ENCODE data around the gene ENTPD8. TPM values are rescaled to one million over a fixed set of nuclear protein-coding genes. Genes with fewer than 3 reads are reported as not detected.

ENTPD8 gene
- total and polyA plus RNA-seq, 10 of the 15 experiments (the other 5 are each of a cell fraction or from before 2014, with no cell fraction given) = not detected

- TF ChIP-seq, protein P1, sequence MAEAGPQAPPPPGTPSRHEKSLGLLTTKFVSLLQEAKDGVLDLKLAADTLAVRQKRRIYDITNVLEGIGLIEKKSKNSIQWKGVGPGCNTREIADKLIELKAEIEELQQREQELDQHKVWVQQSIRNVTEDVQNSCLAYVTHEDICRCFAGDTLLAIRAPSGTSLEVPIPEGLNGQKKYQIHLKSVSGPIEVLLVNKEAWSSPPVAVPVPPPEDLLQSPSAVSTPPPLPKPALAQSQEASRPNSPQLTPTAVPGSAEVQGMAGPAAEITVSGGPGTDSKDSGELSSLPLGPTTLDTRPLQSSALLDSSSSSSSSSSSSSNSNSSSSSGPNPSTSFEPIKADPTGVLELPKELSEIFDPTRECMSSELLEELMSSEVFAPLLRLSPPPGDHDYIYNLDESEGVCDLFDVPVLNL (IDR thresholded peaks at IDR 0.05; ENCODE audit: low read depth, low read length) = no peak
- no peak for TF ChIP-seq FOS (IDR thresholded peaks at IDR 0.05; ENCODE audit: borderline replicate concordance, extremely low read depth, insufficient read length)
- no peak for TF ChIP-seq CHD4 (IDR thresholded peaks at IDR 0.05)
- TF ChIP-seq CBFB (IDR thresholded peaks at IDR 0.05; ENCODE audit: low read depth) = no peak
- TF ChIP-seq, protein P2, sequence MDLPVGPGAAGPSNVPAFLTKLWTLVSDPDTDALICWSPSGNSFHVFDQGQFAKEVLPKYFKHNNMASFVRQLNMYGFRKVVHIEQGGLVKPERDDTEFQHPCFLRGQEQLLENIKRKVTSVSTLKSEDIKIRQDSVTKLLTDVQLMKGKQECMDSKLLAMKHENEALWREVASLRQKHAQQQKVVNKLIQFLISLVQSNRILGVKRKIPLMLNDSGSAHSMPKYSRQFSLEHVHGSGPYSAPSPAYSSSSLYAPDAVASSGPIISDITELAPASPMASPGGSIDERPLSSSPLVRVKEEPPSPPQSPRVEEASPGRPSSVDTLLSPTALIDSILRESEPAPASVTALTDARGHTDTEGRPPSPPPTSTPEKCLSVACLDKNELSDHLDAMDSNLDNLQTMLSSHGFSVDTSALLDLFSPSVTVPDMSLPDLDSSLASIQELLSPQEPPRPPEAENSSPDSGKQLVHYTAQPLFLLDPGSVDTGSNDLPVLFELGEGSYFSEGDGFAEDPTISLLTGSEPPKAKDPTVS (IDR thresholded peaks at IDR 0.05; ENCODE audit: low read depth, low read length) = no peak
- TF ChIP-seq NFYB (IDR thresholded peaks at IDR 0.05; ENCODE audit: insufficient read depth, low read depth, low read length) = no peak
These were observed 38.4 kb downstream of the ENTPD8 start (continued) for GRCh38 chr9:137402746-137403145.

DNA sequence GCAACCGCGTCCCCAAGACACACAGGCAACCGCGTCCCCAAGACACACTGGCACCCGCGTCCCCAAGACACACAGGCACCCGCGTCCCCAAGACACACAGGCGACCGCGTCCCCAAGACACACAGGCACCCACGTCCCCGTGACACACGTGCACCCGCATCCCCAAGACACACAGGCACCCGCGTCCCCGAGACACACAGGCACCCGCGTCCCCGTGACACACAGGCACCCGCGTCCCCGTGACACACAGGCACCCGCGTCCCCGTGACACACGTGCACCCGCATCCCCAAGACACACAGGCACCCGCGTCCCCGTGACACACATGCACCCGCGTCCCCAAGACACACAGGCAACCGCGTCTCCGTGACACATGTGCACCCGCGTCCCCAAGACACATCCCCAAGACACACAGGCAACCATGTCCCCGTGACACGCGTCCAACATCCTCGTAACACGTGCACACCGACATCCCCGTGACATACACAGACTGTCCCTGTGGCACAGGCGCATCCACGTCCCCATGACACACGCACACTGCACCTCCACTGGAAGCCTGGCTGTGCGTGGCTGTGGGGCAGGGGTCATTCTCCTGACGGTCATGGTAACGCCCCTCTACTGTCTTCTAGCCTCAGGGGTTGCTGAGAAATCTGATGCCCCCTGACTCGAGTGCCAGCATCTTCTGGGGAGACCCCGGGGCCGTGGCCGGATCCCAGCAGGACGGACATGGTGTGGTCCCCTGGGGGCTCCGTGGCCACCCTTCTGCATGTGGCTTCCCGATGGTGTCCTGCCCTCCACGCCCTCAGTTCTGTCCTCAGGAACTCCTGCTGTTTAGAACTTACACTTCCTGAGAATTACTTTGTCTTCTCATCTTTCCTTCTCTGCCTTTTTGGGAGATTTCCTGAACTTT, 42.3 kb downstream of the ENTPD8 start:
- Histone ChIP-seq H3K27ac (ENCODE audit: control insufficient read depth, insufficient read depth) (no peak overlapping the region), H3K4me2 (ENCODE audit: control insufficient read depth, insufficient read depth) (no peak overlapping the region), H2AFZ (ENCODE audit: control insufficient read depth, low read depth, low read length) (no peak overlapping the region), H3K4me3 (no peak overlapping the region), H3K36me3 (ENCODE audit: control insufficient read depth in 2 of 2, insufficient read depth in 2 of 2, low read length in 1 of 2) (no peaks in the 10 kb centered on the region; a peak in 1 of 4 replicates), H3K4me1 (ENCODE audit: control insufficient read depth, insufficient read depth, low read length) (no peaks in the 10 kb centered on the region; the same call in 1 of the 2 replicates), H4K20me1 (ENCODE audit: control insufficient read depth, insufficient read depth) (no peaks in the 10 kb centered on the region), H3K27me3 (replicated peaks in 1 of 2; ENCODE audit: control insufficient read depth in 2 of 2, insufficient read depth in 2 of 2, low read length in 1 of 2) (no peaks in the 10 kb centered on the region), H3K79me2 (ENCODE audit: control insufficient read depth, insufficient read depth, low read length) (no peaks in the 10 kb centered on the region), H3K9me3 (replicated peaks; ENCODE audit: control insufficient read depth, insufficient read depth, low read length) (peaks cover 25% of the 10 kb centered on the region), H3K9ac (ENCODE audit: control insufficient read depth, insufficient read depth, low read length) (no peak overlapping the region)
- TSS peak; percentile 37 for BruUV-seq (replicated peaks)
- ChIA-PET POLR2A (no interaction called here), CTCF (no interaction called here), RAD21 (ENCODE audit: unreplicated experiment) (no interaction called here), SMC1A (ENCODE audit: uncharacterized antibody, unreplicated experiment) (no interaction called here)
- WGBS (ENCODE audit: insufficient coverage, insufficient replicate concordance, low lambda C conversion rate, missing lambda C conversion rate) = 96% methylated on average over 59 of the region's 60 CpGs
- ATAC-seq (no peak), DNase-seq (ENCODE audit: low read depth, low spot score) (no peak), FAIRE-seq (no peak)
- in situ Hi-C loops (cut with MboI) = no loop called here
- intact Hi-C loops (cut with micrococcal nuclease; ENCODE audit: unreplicated experiment) = no loop called here
- TF ChIP-seq, protein P3, sequence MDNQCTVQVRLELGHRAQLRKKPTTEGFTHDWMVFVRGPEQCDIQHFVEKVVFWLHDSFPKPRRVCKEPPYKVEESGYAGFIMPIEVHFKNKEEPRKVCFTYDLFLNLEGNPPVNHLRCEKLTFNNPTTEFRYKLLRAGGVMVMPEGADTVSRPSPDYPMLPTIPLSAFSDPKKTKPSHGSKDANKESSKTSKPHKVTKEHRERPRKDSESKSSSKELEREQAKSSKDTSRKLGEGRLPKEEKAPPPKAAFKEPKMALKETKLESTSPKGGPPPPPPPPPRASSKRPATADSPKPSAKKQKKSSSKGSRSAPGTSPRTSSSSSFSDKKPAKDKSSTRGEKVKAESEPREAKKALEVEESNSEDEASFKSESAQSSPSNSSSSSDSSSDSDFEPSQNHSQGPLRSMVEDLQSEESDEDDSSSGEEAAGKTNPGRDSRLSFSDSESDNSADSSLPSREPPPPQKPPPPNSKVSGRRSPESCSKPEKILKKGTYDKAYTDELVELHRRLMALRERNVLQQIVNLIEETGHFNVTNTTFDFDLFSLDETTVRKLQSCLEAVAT (IDR thresholded peaks at IDR 0.05) = no peak
- TF ChIP-seq MEF2A (IDR thresholded peaks at IDR 0.05; ENCODE audit: insufficient read depth, low read depth, low read length) (no peak), CBX3 (IDR thresholded peaks at IDR 0.05; ENCODE audit: borderline replicate concordance, low read depth) (no peak), ZNF384 (IDR thresholded peaks at IDR 0.05; ENCODE audit: borderline replicate concordance, low read depth, low read length) (no peak), MAX (IDR thresholded peaks at IDR 0.05; ENCODE audit: low read depth, low read length) (no peak), POLR2A (IDR thresholded peaks at IDR 0.05; ENCODE audit: low read depth, low read length) (no peak), SMC3 (IDR thresholded peaks at IDR 0.05; ENCODE audit: borderline replicate concordance, low read length) (no peak), RAD21 (IDR thresholded peaks at IDR 0.05; ENCODE audit: insufficient read depth, low read depth, low read length) (no peak), IRF4 (IDR thresholded peaks at IDR 0.05; ENCODE audit: low read depth, low read length) (no peak)
- TF ChIP-seq, protein P4, sequence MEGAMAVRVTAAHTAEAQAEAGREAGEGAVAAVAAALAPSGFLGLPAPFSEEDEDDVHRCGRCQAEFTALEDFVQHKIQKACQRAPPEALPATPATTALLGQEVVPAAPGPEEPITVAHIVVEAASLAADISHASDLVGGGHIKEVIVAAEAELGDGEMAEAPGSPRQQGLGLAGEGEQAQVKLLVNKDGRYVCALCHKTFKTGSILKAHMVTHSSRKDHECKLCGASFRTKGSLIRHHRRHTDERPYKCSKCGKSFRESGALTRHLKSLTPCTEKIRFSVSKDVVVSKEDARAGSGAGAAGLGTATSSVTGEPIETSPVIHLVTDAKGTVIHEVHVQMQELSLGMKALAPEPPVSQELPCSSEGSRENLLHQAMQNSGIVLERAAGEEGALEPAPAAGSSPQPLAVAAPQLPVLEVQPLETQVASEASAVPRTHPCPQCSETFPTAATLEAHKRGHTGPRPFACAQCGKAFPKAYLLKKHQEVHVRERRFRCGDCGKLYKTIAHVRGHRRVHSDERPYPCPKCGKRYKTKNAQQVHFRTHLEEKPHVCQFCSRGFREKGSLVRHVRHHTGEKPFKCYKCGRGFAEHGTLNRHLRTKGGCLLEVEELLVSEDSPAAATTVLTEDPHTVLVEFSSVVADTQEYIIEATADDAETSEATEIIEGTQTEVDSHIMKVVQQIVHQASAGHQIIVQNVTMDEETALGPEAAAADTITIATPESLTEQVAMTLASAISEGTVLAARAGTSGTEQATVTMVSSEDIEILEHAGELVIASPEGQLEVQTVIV (IDR thresholded peaks at IDR 0.05; ENCODE audit: borderline replicate concordance, partially characterized antibody) = no peak
